ENCODE results near the gene WIF1.

WIF1 gene

DNA sequence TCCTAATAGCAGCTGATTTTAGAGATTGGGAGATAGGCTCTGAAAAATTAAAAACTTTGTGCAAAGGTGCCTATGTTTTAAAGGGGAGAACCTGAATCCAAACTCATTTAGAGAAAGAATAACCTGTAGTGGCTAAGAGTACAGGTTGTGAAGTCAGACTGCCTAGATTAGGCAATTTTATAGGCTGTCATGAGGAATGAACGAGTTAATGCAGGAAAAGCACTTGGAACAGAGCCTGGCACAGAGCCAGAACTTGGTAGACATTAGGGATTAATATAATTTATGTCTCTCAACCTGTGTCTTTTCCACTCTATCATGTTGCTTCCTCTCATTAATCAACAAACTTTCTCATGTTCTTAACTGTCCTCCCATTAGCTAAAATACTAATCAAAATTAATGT is 98.1 kb downstream of the WIF1 start:
- Histone ChIP-seq H3K36me3 (ENCODE audit: control insufficient read depth, insufficient read depth, low read length) (no peaks in the 10 kb centered on the region), H3K9ac (ENCODE audit: low read length) (no peak overlapping the region), H3K4me1 (ENCODE audit: control insufficient read depth, insufficient read depth, low read length) (peaks cover 18% of the 10 kb centered on the region; the same call in 1 of the 2 replicates), H3K27ac (ENCODE audit: low read depth, low read length) (no peak overlapping the region), H3K9me3 (ENCODE audit: control insufficient read depth, insufficient read depth, low read depth, low read length) (no peaks in the 10 kb centered on the region), H3K27me3 (ENCODE audit: control insufficient read depth, insufficient read depth, low read length) (no peaks in the 10 kb centered on the region), H3K4me3 (ENCODE audit: low read depth, low read length) (no peak overlapping the region)

GRCh38 chr12:65022421-65022820 is 98.7 kb downstream of the WIF1 start:
- no peaks in the 10 kb centered on the region for H3K9me3 ChIP-seq (ENCODE audit: control insufficient read depth, insufficient read depth, low read depth, low read length)
- no peak overlapping the region for H3K27ac ChIP-seq (ENCODE audit: low read depth, low read length)
- no peaks in the 10 kb centered on the region for H3K36me3 ChIP-seq (ENCODE audit: control insufficient read depth, insufficient read depth, low read length)
- no peak overlapping the region for H3K4me3 ChIP-seq (ENCODE audit: low read depth, low read length)
- H3K27me3 ChIP-seq (ENCODE audit: control insufficient read depth, insufficient read depth, low read length), result no peaks in the 10 kb centered on the region
- peaks cover 18% of the 10 kb centered on the region; the same call in 1 of the 2 replicates for H3K4me1 ChIP-seq (ENCODE audit: control insufficient read depth, insufficient read depth, low read length)
- no peak overlapping the region for H3K9ac ChIP-seq (ENCODE audit: low read length)

DNA sequence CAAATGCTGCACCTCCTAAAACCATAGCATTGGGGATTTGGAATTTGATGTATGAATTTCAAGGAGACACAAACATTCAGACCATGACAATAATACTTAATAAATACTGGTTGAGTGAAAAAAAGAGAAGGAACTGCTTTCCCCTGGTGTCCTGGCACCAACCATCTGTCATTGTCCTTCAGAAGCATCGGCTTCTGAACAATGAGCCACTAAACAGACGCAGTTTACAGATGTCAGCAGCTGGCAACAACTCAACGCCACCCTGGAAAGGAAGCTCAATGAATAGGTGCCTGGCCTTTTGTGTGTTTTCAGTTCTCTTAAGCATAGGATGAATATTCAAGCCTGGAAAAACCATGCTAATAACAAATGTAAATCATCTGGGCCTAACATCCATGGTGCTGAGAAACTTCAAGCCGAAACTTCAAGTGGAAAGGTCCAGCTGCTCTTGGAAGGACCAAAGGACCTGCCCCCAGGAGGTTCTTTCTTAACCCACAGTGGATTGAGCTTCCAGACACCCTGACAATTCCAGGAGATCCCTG is 101.3 kb downstream of the WIF1 start:
- no peak overlapping the region for H3K27ac ChIP-seq (ENCODE audit: low read depth, low read length)
- no peak overlapping the region for H3K9ac ChIP-seq (ENCODE audit: low read length)
- H3K4me3 ChIP-seq (ENCODE audit: low read depth, low read length), result no peak overlapping the region
- no peaks in the 10 kb centered on the region for H3K36me3 ChIP-seq (ENCODE audit: control insufficient read depth, insufficient read depth, low read length)
- no peaks in the 10 kb centered on the region for H3K9me3 ChIP-seq (ENCODE audit: control insufficient read depth, insufficient read depth, low read depth, low read length)
- peaks cover 18% of the 10 kb centered on the region; the same call in 1 of the 2 replicates for H3K4me1 ChIP-seq (ENCODE audit: control insufficient read depth, insufficient read depth, low read length)
- no peaks in the 10 kb centered on the region for H3K27me3 ChIP-seq (ENCODE audit: control insufficient read depth, insufficient read depth, low read length)

GRCh38 chr12:65016881-65017650 is 104.0 kb downstream of the WIF1 start:
- H3K9me3 ChIP-seq (ENCODE audit: control insufficient read depth, insufficient read depth, low read depth, low read length), result no peaks in the 10 kb centered on the region
- no peak overlapping the region for H3K9ac ChIP-seq (ENCODE audit: low read length)
- H3K27me3 ChIP-seq (ENCODE audit: control insufficient read depth, insufficient read depth, low read length), result no peaks in the 10 kb centered on the region
- no peaks in the 10 kb centered on the region for H3K4me1 ChIP-seq (ENCODE audit: control insufficient read depth, insufficient read depth, low read length)
- no peak overlapping the region for H3K4me3 ChIP-seq (ENCODE audit: low read depth, low read length)
- no peak overlapping the region for H3K27ac ChIP-seq (ENCODE audit: low read depth, low read length)
- no peaks in the 10 kb centered on the region for H3K36me3 ChIP-seq (ENCODE audit: control insufficient read depth, insufficient read depth, low read length)

DNA sequence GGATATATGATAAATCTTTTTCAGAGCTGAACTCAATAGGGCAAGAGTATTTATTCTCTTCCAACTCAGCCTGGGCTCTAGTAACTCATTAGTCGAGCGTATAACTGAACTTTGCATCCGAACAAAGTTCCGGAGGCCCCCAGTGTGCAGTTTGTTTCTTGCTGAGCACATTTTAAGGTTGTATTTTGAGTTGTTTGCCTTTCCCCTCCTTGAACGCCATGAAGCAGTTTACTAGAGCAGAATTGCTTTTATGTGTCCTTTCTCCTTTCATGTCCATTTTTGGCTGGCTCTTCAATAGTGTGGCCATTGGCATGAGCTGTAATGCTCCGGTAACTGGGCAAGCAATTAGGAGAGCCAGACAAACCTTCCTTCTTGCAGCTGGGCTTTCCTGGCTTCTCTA is 105.3 kb downstream of the WIF1 start:
- H3K36me3 ChIP-seq (ENCODE audit: control insufficient read depth, insufficient read depth, low read length), result no peaks in the 10 kb centered on the region
- H3K27me3 ChIP-seq (ENCODE audit: control insufficient read depth, insufficient read depth, low read length), result no peaks in the 10 kb centered on the region
- H3K9ac ChIP-seq (ENCODE audit: low read length), result no peak overlapping the region
- H3K4me3 ChIP-seq (ENCODE audit: low read depth, low read length), result no peak overlapping the region
- H3K4me1 ChIP-seq (ENCODE audit: control insufficient read depth, insufficient read depth, low read length), result no peaks in the 10 kb centered on the region
- no peaks in the 10 kb centered on the region for H3K9me3 ChIP-seq (ENCODE audit: control insufficient read depth, insufficient read depth, low read depth, low read length)
- no peak overlapping the region for H3K27ac ChIP-seq (ENCODE audit: low read depth, low read length)

- H3K27me3 ChIP-seq (ENCODE audit: control insufficient read depth, insufficient read depth, low read length), result no peaks in the 10 kb centered on the region
- no peaks in the 10 kb centered on the region for H3K4me1 ChIP-seq (ENCODE audit: control insufficient read depth, insufficient read depth, low read length)
- H3K27ac ChIP-seq (ENCODE audit: low read depth, low read length), result no peak overlapping the region
- no peaks in the 10 kb centered on the region for H3K36me3 ChIP-seq (ENCODE audit: control insufficient read depth, insufficient read depth, low read length)
- H3K4me3 ChIP-seq (ENCODE audit: low read depth, low read length), result no peak overlapping the region
- no peaks in the 10 kb centered on the region for H3K9me3 ChIP-seq (ENCODE audit: control insufficient read depth, insufficient read depth, low read depth, low read length)
- no peak overlapping the region for H3K9ac ChIP-seq (ENCODE audit: low read length)
Measured at GRCh38 chr12:65014504-65015271, 106.4 kb downstream of the WIF1 start.

- no peak overlapping the region for H3K27ac ChIP-seq (ENCODE audit: low read depth, low read length)
- no peaks in the 10 kb centered on the region for H3K27me3 ChIP-seq (ENCODE audit: control insufficient read depth, insufficient read depth, low read length)
- H3K9me3 ChIP-seq (ENCODE audit: control insufficient read depth, insufficient read depth, low read depth, low read length), result no peaks in the 10 kb centered on the region
- H3K4me3 ChIP-seq (ENCODE audit: low read depth, low read length), result no peak overlapping the region
- no peaks in the 10 kb centered on the region for H3K36me3 ChIP-seq (ENCODE audit: control insufficient read depth, insufficient read depth, low read length)
- H3K4me1 ChIP-seq (ENCODE audit: control insufficient read depth, insufficient read depth, low read length), result no peaks in the 10 kb centered on the region
- H3K9ac ChIP-seq (ENCODE audit: low read length), result no peak overlapping the region
Measured at GRCh38 chr12:65010437-65010836, 110.7 kb downstream of the WIF1 start.

DNA sequence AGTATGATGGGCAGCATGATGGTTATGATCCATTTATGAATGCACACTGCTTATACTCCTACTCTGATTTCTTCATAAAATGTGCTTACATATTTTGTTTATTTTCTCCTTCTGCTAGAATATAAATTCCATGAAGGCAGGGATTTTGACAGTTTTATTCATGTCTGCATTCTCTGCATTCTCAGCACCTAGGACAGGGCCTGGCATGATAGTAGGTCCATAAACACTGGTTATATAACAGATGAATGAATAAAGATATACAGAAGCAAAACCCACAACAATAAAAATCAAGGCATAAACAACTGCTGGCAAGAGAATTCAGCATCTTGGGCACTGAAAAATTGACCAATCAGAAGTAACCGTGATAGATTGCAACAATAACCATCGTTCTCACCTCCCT is 115.4 kb downstream of the WIF1 start:
- Histone ChIP-seq H3K4me1 (ENCODE audit: control insufficient read depth, insufficient read depth, low read length) (0 out of 2 replicates have a peak, but pooled peaks cover 4% of the 10 kb centered on the region), H3K27ac (ENCODE audit: low read depth, low read length) (no peak overlapping the region), H3K27me3 (ENCODE audit: control insufficient read depth, insufficient read depth, low read length) (peaks cover 7% of the 10 kb centered on the region; the same call in 1 of the 2 replicates), H3K9ac (ENCODE audit: low read length) (no peak overlapping the region), H3K4me3 (ENCODE audit: low read depth, low read length) (no peak overlapping the region), H3K36me3 (ENCODE audit: control insufficient read depth, insufficient read depth, low read length) (no peaks in the 10 kb centered on the region), H3K9me3 (ENCODE audit: control insufficient read depth, insufficient read depth, low read depth, low read length) (no peaks in the 10 kb centered on the region)

- Histone ChIP-seq H3K27ac (ENCODE audit: low read depth, low read length) (no peak overlapping the region), H3K9ac (ENCODE audit: low read length) (no peak overlapping the region), H3K4me3 (ENCODE audit: low read depth, low read length) (no peak overlapping the region), H3K4me1 (ENCODE audit: control insufficient read depth, insufficient read depth, low read length) (peaks cover 12% of the 10 kb centered on the region), H3K9me3 (ENCODE audit: control insufficient read depth, insufficient read depth, low read depth, low read length) (no peaks in the 10 kb centered on the region), H3K27me3 (ENCODE audit: control insufficient read depth, insufficient read depth, low read length) (peaks cover 7% of the 10 kb centered on the region; the same call in 1 of the 2 replicates), H3K36me3 (ENCODE audit: control insufficient read depth, insufficient read depth, low read length) (no peaks in the 10 kb centered on the region)
Measured at GRCh38 chr12:65004270-65004669, 116.8 kb downstream of the WIF1 start.

All from HUES6 (cell line).